NCI-H748 treated with DMSO at 0.1 percent for 48 hours (cell line): Measurements from ENCODE around the gene IHH.
A peak's percentile ranks its signal among the peaks of the same experiment; 100 is the strongest.

ENCODE experiments used
- DNase-seq: peaks from one replicate; lab custom pipeline; 2025; lab: John Stamatoyannopoulos, UW

The IHH gene

GRCh38 chr2:219060821-219061791 lies at the start of gene IHH:
Gene IHH, minus strand, starts transcription at chr2:219060921. Its CDS starts 454 bp downstream, at chr2:219060467.
- no peak for DNase-seq

GRCh38 chr2:219109471-219109870 lies 48.8 kb upstream of the IHH start:
- no peak for DNase-seq

GRCh38 chr2:219107758-219108157 lies 47.0 kb upstream of the IHH start:
- DNase-seq = no peak

GRCh38 chr2:219106251-219106650 lies 45.5 kb upstream of the IHH start:
- no peak for DNase-seq

GRCh38 chr2:219104107-219105035 lies 43.6 kb upstream of the IHH start:
- peak; percentile 44 for DNase-seq

GRCh38 chr2:219099329-219099728 lies 38.6 kb upstream of the IHH start:
- no peak for DNase-seq

- DNase-seq = no peak
Observed at GRCh38 chr2:219095406-219095935, 34.8 kb upstream of the IHH start.

GRCh38 chr2:219094171-219094570 lies 33.5 kb upstream of the IHH start:
- DNase-seq = no peak

- no peak for DNase-seq
Observed at GRCh38 chr2:219090436-219091299, 29.9 kb upstream of the IHH start.

GRCh38 chr2:219089330-219089729 lies 28.6 kb upstream of the IHH start:
- DNase-seq = no peak

GRCh38 chr2:219087848-219088247 lies 27.1 kb upstream of the IHH start:
- no peak for DNase-seq

- no peak for DNase-seq
Observed at GRCh38 chr2:219087361-219087760, 26.6 kb upstream of the IHH start.

- DNase-seq = no peak
Observed at GRCh38 chr2:219086196-219086595, 25.5 kb upstream of the IHH start.

GRCh38 chr2:219084791-219085190 lies 24.1 kb upstream of the IHH start:
- no peak for DNase-seq

- DNase-seq = no peak
Observed at GRCh38 chr2:219082332-219082958, 21.7 kb upstream of the IHH start.

- DNase-seq = no peak
Observed at GRCh38 chr2:219081701-219082331, 21.1 kb upstream of the IHH start.

- no peak for DNase-seq
Observed at GRCh38 chr2:219081096-219081495, 20.4 kb upstream of the IHH start.

GRCh38 chr2:219079417-219079816 lies 18.7 kb upstream of the IHH start:
- no peak for DNase-seq

GRCh38 chr2:219078951-219079350 lies 18.2 kb upstream of the IHH start:
- no peak for DNase-seq

GRCh38 chr2:219078126-219078525 lies 17.4 kb upstream of the IHH start:
- DNase-seq = no peak
